Astrocyte (in vitro differentiated cells and primary cell): ENCODE measurements around the gene CNP.

Experiments used
- EZH2 ChIP-seq: IDR thresholded peaks from 2 replicates; pipeline ENCODE4 v1.6.1; 2012; ENCODE audit warnings: mild to moderate bottlenecking, low read length, inconsistent platforms; ENCODE audit not compliant: insufficient read depth
- TF ChIP-seq, protein P1 (sequence below): IDR thresholded peaks from 2 replicates; pipeline ENCODE4 v1.5.1; 2011; ENCODE audit warnings: low read depth, mild to moderate bottlenecking, inconsistent platforms, low read length, moderate library complexity; ENCODE audit not compliant: insufficient read depth

DNA sequence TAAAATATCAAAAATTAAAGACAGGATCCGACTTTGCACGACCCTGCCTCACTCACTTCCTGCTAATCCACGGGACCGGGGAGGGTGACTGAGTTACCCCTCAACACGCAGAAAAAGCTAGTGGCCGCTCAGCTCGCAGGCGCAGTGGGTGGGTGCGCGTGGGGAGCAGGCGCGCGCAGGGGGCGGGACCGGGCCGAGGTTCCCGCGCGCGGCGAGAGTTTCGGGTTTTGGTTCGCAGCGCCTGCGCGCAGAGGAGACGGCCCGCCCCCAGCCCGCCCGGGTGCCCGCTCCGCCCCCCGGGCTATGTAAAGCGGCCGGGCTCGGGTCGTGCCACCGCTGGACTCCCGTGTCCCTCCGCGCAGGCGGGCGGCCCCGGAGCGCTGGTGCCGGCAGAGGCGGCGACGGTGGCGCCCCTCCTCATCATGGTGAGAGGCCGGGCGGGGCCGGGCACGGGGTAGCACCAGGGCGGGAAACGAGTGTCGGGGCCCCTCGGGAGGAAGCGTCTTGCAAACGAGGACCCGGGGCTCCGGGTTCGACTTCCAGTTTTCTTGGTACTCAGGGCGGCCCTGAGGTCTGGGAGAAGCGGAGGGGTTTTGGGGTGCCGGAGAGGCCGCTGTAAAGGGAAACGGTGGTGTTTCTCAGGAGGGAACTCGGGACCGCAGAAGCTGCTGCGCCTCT, at the start of gene CNP:
- TF ChIP-seq, protein P1, sequence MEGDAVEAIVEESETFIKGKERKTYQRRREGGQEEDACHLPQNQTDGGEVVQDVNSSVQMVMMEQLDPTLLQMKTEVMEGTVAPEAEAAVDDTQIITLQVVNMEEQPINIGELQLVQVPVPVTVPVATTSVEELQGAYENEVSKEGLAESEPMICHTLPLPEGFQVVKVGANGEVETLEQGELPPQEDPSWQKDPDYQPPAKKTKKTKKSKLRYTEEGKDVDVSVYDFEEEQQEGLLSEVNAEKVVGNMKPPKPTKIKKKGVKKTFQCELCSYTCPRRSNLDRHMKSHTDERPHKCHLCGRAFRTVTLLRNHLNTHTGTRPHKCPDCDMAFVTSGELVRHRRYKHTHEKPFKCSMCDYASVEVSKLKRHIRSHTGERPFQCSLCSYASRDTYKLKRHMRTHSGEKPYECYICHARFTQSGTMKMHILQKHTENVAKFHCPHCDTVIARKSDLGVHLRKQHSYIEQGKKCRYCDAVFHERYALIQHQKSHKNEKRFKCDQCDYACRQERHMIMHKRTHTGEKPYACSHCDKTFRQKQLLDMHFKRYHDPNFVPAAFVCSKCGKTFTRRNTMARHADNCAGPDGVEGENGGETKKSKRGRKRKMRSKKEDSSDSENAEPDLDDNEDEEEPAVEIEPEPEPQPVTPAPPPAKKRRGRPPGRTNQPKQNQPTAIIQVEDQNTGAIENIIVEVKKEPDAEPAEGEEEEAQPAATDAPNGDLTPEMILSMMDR = no peak
- TF ChIP-seq EZH2 = no peak
